ENCODE results near the gene TMEM74B. TPM values are rescaled to one million over a fixed set of nuclear protein-coding genes. Genes with fewer than 3 reads are reported as not detected.

The TMEM74B gene
- polyA plus RNA-seq, 1 experiment: not detected

GRCh38 chr20:1137236-1137635, 47.5 kb downstream of the TMEM74B start:
- ChIA-PET CTCF (no interaction called here), POLR2A (no interaction called here)
- Histone ChIP-seq H3K27ac (ENCODE audit: low read depth, low read length) (no peak overlapping the region), H3K4me3 (ENCODE audit: low read depth, low read length) (no peak overlapping the region), H3K9me3 (ENCODE audit: control insufficient read depth, insufficient read depth, low read length) (no peaks in the 10 kb centered on the region), H3K27me3 (ENCODE audit: control insufficient read depth, insufficient read depth, low read length) (no peaks in the 10 kb centered on the region)
- DNase-seq (ENCODE audit: low read depth, low spot score): no peak
- TF ChIP-seq CTCF (IDR thresholded peaks at IDR 0.05; ENCODE audit: low read depth, low read length): no peak

GRCh38 chr20:1134836-1135235, 49.9 kb downstream of the TMEM74B start:
- POLR2A ChIA-PET: no interaction called here
- no peaks in the 10 kb centered on the region for H3K27me3 ChIP-seq (ENCODE audit: control insufficient read depth, insufficient read depth, low read length)
- H3K4me3 ChIP-seq (ENCODE audit: low read depth, low read length): no peak overlapping the region
- DNase-seq (ENCODE audit: low read depth, low spot score): no peak
- H3K9me3 ChIP-seq (ENCODE audit: control insufficient read depth, insufficient read depth, low read length): no peaks in the 10 kb centered on the region
- CTCF ChIA-PET: interaction anchor here (0.7 to 1.8 kb wide), 3 partner anchors 10 to 78 kb away, joined by 3 to 5 read pairs (median 4); no protein-coding TSS in a partner anchor
- H3K27ac ChIP-seq (ENCODE audit: low read depth, low read length): no peak overlapping the region
- no peak for TF ChIP-seq CTCF (IDR thresholded peaks at IDR 0.05; ENCODE audit: low read depth, low read length)

GRCh38 chr20:1134355-1134754, 50.4 kb downstream of the TMEM74B start:
- Histone ChIP-seq H3K27ac (ENCODE audit: low read depth, low read length) (no peak overlapping the region), H3K4me3 (ENCODE audit: low read depth, low read length) (no peak overlapping the region), H3K27me3 (ENCODE audit: control insufficient read depth, insufficient read depth, low read length) (no peaks in the 10 kb centered on the region), H3K9me3 (ENCODE audit: control insufficient read depth, insufficient read depth, low read length) (no peaks in the 10 kb centered on the region)
- CTCF ChIA-PET: interaction anchor here (1.3 kb wide), 1 partner anchor 26 kb away, joined by 5 read pairs; no protein-coding TSS in a partner anchor
- TF ChIP-seq CTCF (IDR thresholded peaks at IDR 0.05; ENCODE audit: low read depth, low read length): no peak
- no peak for DNase-seq (ENCODE audit: low read depth, low spot score)
- POLR2A ChIA-PET: no interaction called here

GRCh38 chr20:1131354-1131753, 53.4 kb downstream of the TMEM74B start:
- DNase-seq (ENCODE audit: low read depth, low spot score): no peak
- no peak for TF ChIP-seq CTCF (IDR thresholded peaks at IDR 0.05; ENCODE audit: low read depth, low read length)
- ChIA-PET POLR2A (no interaction called here), CTCF (interaction anchor here (0.5 kb wide), 1 partner anchor 858 kb away, joined by 4 read pairs; no protein-coding TSS in a partner anchor)
- H3K9me3 ChIP-seq (ENCODE audit: control insufficient read depth, insufficient read depth, low read length): no peaks in the 10 kb centered on the region
- H3K4me3 ChIP-seq (ENCODE audit: low read depth, low read length): no peak overlapping the region
- H3K27me3 ChIP-seq (ENCODE audit: control insufficient read depth, insufficient read depth, low read length): no peaks in the 10 kb centered on the region
- no peak overlapping the region for H3K27ac ChIP-seq (ENCODE audit: low read depth, low read length)

- ChIA-PET CTCF (no interaction called here), POLR2A (no interaction called here)
- H3K9me3 ChIP-seq (ENCODE audit: control insufficient read depth, insufficient read depth, low read length): no peaks in the 10 kb centered on the region
- no peak for DNase-seq (ENCODE audit: low read depth, low spot score)
- no peak overlapping the region for H3K27ac ChIP-seq (ENCODE audit: low read depth, low read length)
- TF ChIP-seq CTCF (IDR thresholded peaks at IDR 0.05; ENCODE audit: low read depth, low read length): no peak
- H3K27me3 ChIP-seq (ENCODE audit: control insufficient read depth, insufficient read depth, low read length): no peaks in the 10 kb centered on the region
- H3K4me3 ChIP-seq (ENCODE audit: low read depth, low read length): no peak overlapping the region
These were observed 53.9 kb downstream of the TMEM74B start for GRCh38 chr20:1130847-1131246.

Other genes starting within 250 kb of the TMEM74B start
- not detected in 2 replicates for gene RSPO4, start 182.7 kb downstream of the TMEM74B start, polyA plus RNA-seq (2011; rRNA removed)
- 107 and 116 TPM in 2 replicates for gene PSMF1, start 66.4 kb downstream of the TMEM74B start, polyA plus RNA-seq (2011; rRNA removed)
- gene C20orf202, start 18.5 kb upstream of the TMEM74B start, polyA plus RNA-seq (2011; rRNA removed): not detected in 2 replicates
- gene RAD21L1, start 41.1 kb upstream of the TMEM74B start, polyA plus RNA-seq (2011; rRNA removed): 0.04 and 0.05 TPM in 2 replicates
- 1.5 and 2.6 TPM in 2 replicates for gene SNPH, start 81.3 kb upstream of the TMEM74B start, polyA plus RNA-seq (2011; rRNA removed)
- gene SDCBP2, start 144.2 kb upstream of the TMEM74B start, polyA plus RNA-seq (2011; rRNA removed): 2.0 and 2.1 TPM in 2 replicates
- 579 and 685 TPM in 2 replicates for gene FKBP1A, start 208.1 kb upstream of the TMEM74B start, polyA plus RNA-seq (2011; rRNA removed)